H1 (cell line): Measurements from ENCODE around the gene NSD2. TPM values are rescaled to one million over a fixed set of nuclear protein-coding genes. Genes with fewer than 3 reads are reported as not detected.

Experiments used
- CTCF ChIA-PET: fragments of 300-600 bp; sonication (Branson Sonifier 250); formaldehyde crosslinking; loops from one replicate; lab custom pipeline; 2021; ENCODE audit not compliant: partially characterized antibody; lab: Charles Lee
- POLR2A ChIA-PET: fragments of 300-600 bp; sonication (Branson Sonifier 250); formaldehyde crosslinking; loops from one replicate; lab custom pipeline; 2021; ENCODE audit warnings: inconsistent platforms; ENCODE audit not compliant: partially characterized antibody; lab: Charles Lee
- DNase-seq, 2 experiments: peaks; one replicate each; pipeline versions ENCODE4 v3.0.0 to v3.0.0-alpha.2; 2010 to 2022; ENCODE audit warnings: low spot score in 2 of 2, low read depth in 1 of 2, mixed read lengths in 1 of 2
- FAIRE-seq: peaks from 2 replicates; lab custom pipeline; 2011; peaks lifted over from hg19 to GRCh38; lab: Jason Lieb, UNC
- H2AFZ ChIP-seq: 2 replicates; pipeline ENCODE4 v1.8.1; 2012; ENCODE audit warnings: low read length, inconsistent platforms
- H2AK5ac ChIP-seq: 2 replicates; pipeline ENCODE4 v1.6.1; 2013; ENCODE audit warnings: low read depth, low read length
- H2BK120ac ChIP-seq: replicated peaks from 2 replicates; pipeline ENCODE3; 2013; ENCODE audit warnings: low read depth, low read length, inconsistent platforms
- H2BK12ac ChIP-seq: 2 replicates; pipeline ENCODE4 v1.6.1; 2013; ENCODE audit warnings: low read depth, low read length
- H2BK15ac ChIP-seq: 2 replicates; pipeline ENCODE4 v1.6.1; 2013; ENCODE audit warnings: low read length
- H2BK20ac ChIP-seq: 2 replicates; pipeline ENCODE4 v1.6.1; 2013; ENCODE audit warnings: low read length
- H2BK5ac ChIP-seq: 2 replicates; pipeline ENCODE4 v1.6.1; 2013; ENCODE audit warnings: low read depth, low read length
- H3K14ac ChIP-seq: 2 replicates; pipeline ENCODE4 v1.6.1; 2013; ENCODE audit warnings: inconsistent platforms; ENCODE audit not compliant: insufficient read length
- H3K18ac ChIP-seq: 2 replicates; pipeline ENCODE4 v1.6.1; 2013; ENCODE audit warnings: low read length; ENCODE audit errors: extremely low read depth
- H3K23ac ChIP-seq: 2 replicates; pipeline ENCODE4 v1.6.1; 2013; ENCODE audit warnings: inconsistent platforms; ENCODE audit not compliant: insufficient read length
- H3K23me2 ChIP-seq: 2 replicates; pipeline ENCODE4 v1.6.1; 2013; ENCODE audit warnings: low read depth, low read length
- H3K27ac ChIP-seq: 2 replicates; pipeline ENCODE4 v1.6.1; 2011; ENCODE audit warnings: low read depth, low read length, inconsistent platforms
- H3K27me3 ChIP-seq, 4 experiments: replicated peaks in 1 of 4; 1 replicate in 1 of 4; 2 replicates in 3 of 4; pipeline versions ENCODE4 v1.6.1 to v1.8.1; 2011 to 2013; ENCODE audit warnings: low read length in 3 of 4, mild to moderate bottlenecking in 3 of 4, inconsistent platforms in 2 of 4, mixed read lengths in 2 of 4, moderate library complexity in 1 of 4; ENCODE audit not compliant: control insufficient read depth in 3 of 4, insufficient read depth in 3 of 4; ENCODE audit errors: extremely low read depth in 1 of 4
- H3K36me3 ChIP-seq, 4 experiments: 2 replicates each; pipeline versions ENCODE4 v1.6.1 to v1.8.1; 2011 to 2013; ENCODE audit warnings: mild to moderate bottlenecking in 4 of 4, low read length in 3 of 4, moderate library complexity in 2 of 4, control low read depth in 1 of 4, inconsistent platforms in 1 of 4; ENCODE audit not compliant: insufficient read depth in 4 of 4, control insufficient read depth in 2 of 4
- H3K4ac ChIP-seq: replicated peaks from 2 replicates; pipeline ENCODE3; 2013; ENCODE audit warnings: low read length, low read depth, mixed read lengths, inconsistent platforms; ENCODE audit not compliant: insufficient read length
- H3K4me1 ChIP-seq, 4 experiments: replicated peaks in 1 of 4; 1 replicate in 1 of 4; 2 replicates in 3 of 4; pipeline versions ENCODE4 v1.6.1 to v1.8.1; 2011 to 2013; ENCODE audit warnings: low read length in 3 of 4, inconsistent platforms in 2 of 4, mixed read lengths in 1 of 4; ENCODE audit not compliant: insufficient read depth in 4 of 4, control insufficient read depth in 3 of 4
- H3K4me2 ChIP-seq, 2 experiments: 2 replicates each; pipeline versions ENCODE4 v1.6.1 to v1.8.1; 2011 to 2013; ENCODE audit warnings: low read depth in 2 of 2, low read length in 2 of 2, control low read depth in 1 of 2, inconsistent platforms in 1 of 2, mild to moderate bottlenecking in 1 of 2; ENCODE audit not compliant: insufficient read depth in 1 of 2
- H3K4me3 ChIP-seq, 4 experiments: fragments of 200-600, 300-600 bp in 1 of 4; sonication (generic), shearing (Covaris generic), sonication (Bioruptor Twin) in 1 of 4; 2 replicates each; pipeline versions ENCODE4 v1.5.1 to v1.8.1; 2011 to 2016; ENCODE audit warnings: low read length in 4 of 4, low read depth in 3 of 4, control low read depth in 2 of 4, inconsistent platforms in 2 of 4, mild to moderate bottlenecking in 2 of 4, mixed read lengths in 1 of 4, moderate library complexity in 1 of 4; ENCODE audit not compliant: insufficient read depth in 2 of 4; ENCODE audit errors: extremely low read depth in 1 of 4
- H3K56ac ChIP-seq: replicated peaks from 2 replicates; pipeline ENCODE3; 2013; ENCODE audit warnings: low read depth, mild to moderate bottlenecking, mixed read lengths, low read length, inconsistent platforms; ENCODE audit not compliant: insufficient read length
- H3K79me1 ChIP-seq: 2 replicates; pipeline ENCODE4 v1.6.1; 2013; ENCODE audit warnings: low read depth, low read length, control low read depth
- H3K79me2 ChIP-seq, 2 experiments: 2 replicates each; pipeline versions ENCODE4 v1.6.1 to v1.8.1; 2012 to 2013; ENCODE audit warnings: low read length in 2 of 2, mild to moderate bottlenecking in 2 of 2, inconsistent platforms in 1 of 2; ENCODE audit not compliant: insufficient read depth in 2 of 2, control insufficient read depth in 1 of 2
- H3K9ac ChIP-seq, 4 experiments: replicated peaks in 1 of 4; 1 replicate in 1 of 4; 2 replicates in 3 of 4; pipeline versions ENCODE4 v1.6.1 to v1.8.1; 2011 to 2013; ENCODE audit warnings: low read depth in 3 of 4, low read length in 3 of 4, control low read depth in 2 of 4, mild to moderate bottlenecking in 2 of 4, moderate library complexity in 2 of 4, inconsistent platforms in 1 of 4; ENCODE audit errors: extremely low read depth in 1 of 4
- H3K9me3 ChIP-seq, 2 experiments: 2 replicates each; pipeline versions ENCODE4 v1.6.1 to v1.8.1; 2012 to 2013; ENCODE audit warnings: mild to moderate bottlenecking in 2 of 2, moderate library complexity in 2 of 2, control low read depth in 1 of 2, inconsistent platforms in 1 of 2, low read depth in 1 of 2, low read length in 1 of 2, mixed read lengths in 1 of 2; ENCODE audit not compliant: insufficient read depth in 2 of 2
- H4K20me1 ChIP-seq, 2 experiments: replicated peaks in 1 of 2; 2 replicates each; pipeline versions ENCODE3 to v1.8.1; 2011 to 2013; ENCODE audit warnings: inconsistent platforms in 2 of 2, low read length in 2 of 2, mild to moderate bottlenecking in 1 of 2; ENCODE audit not compliant: insufficient read depth in 2 of 2, control insufficient read depth in 1 of 2
- H4K5ac ChIP-seq: 2 replicates; pipeline ENCODE4 v1.6.1; 2013; ENCODE audit warnings: low read length, low read depth, mixed read lengths, inconsistent platforms; ENCODE audit not compliant: insufficient read length
- H4K8ac ChIP-seq: 2 replicates; pipeline ENCODE4 v1.8.0; 2013; ENCODE audit warnings: mild to moderate bottlenecking, moderate library complexity, low read length, inconsistent platforms; ENCODE audit not compliant: insufficient read depth; ENCODE audit errors: extremely low read depth
- H4K91ac ChIP-seq: replicated peaks from 2 replicates; pipeline ENCODE3; 2013; ENCODE audit warnings: low read length, mixed read lengths, inconsistent platforms; ENCODE audit not compliant: insufficient read length
- ATF3 ChIP-seq: IDR thresholded peaks from 2 replicates; pipeline ENCODE4 v1.6.1; 2011; ENCODE audit warnings: low read depth, mild to moderate bottlenecking, low read length; ENCODE audit not compliant: insufficient read depth
- CTBP2 ChIP-seq: IDR thresholded peaks from 2 replicates; pipeline ENCODE4 v1.7.0; 2011; ENCODE audit warnings: borderline replicate concordance, mild to moderate bottlenecking, moderate library complexity, mixed read lengths, low read length; ENCODE audit not compliant: insufficient read depth, insufficient read length
- JUN ChIP-seq: IDR thresholded peaks from 2 replicates; pipeline ENCODE4 v1.6.1; 2011; ENCODE audit warnings: low read depth, mild to moderate bottlenecking, improper control_type of control experiment, low read length
- MAFK ChIP-seq: IDR thresholded peaks from 2 replicates; pipeline ENCODE4 v1.6.1; 2012; ENCODE audit warnings: low read depth, mild to moderate bottlenecking, improper control_type of control experiment, low read length
- NANOG ChIP-seq: IDR thresholded peaks from 2 replicates; pipeline ENCODE4 v1.6.1; 2011; ENCODE audit warnings: low read length, low read depth, mild to moderate bottlenecking, inconsistent platforms; ENCODE audit not compliant: insufficient read depth, poor library complexity, severe bottlenecking
- RAD21 ChIP-seq, 2 experiments: IDR thresholded peaks in 1 of 2; conservative IDR thresholded peaks in 1 of 2; 2 replicates each; pipeline ENCODE4 v1.6.1; 2011; ENCODE audit warnings: low read depth in 2 of 2, low read length in 2 of 2, improper control_type of control experiment in 1 of 2, inconsistent platforms in 1 of 2, mild to moderate bottlenecking in 1 of 2, moderate library complexity in 1 of 2
- SUZ12 ChIP-seq: fragments of 200-600 bp; sonication (generic); IDR thresholded peaks from 2 replicates; pipeline ENCODE4 v1.6.1; 2012; ENCODE audit warnings: mild to moderate bottlenecking, inconsistent platforms, low read length, moderate library complexity, mixed read lengths
- ZNF274 ChIP-seq: IDR thresholded peaks from 2 replicates; pipeline ENCODE4 v1.7.0; 2012; ENCODE audit warnings: low read length, borderline replicate concordance; ENCODE audit errors: extremely low read depth
- WGBS, 2 experiments: shearing (Covaris generic) in 1 of 2; methylation state at CpG; one replicate each; pipeline versions ENCODE4 v1.1.6 to v1.1.7; 2013 to 2015; ENCODE audit warnings: low lambda C conversion rate in 2 of 2, mixed read lengths in 2 of 2, inconsistent platforms in 1 of 2, low coverage in 1 of 2, missing lambda C conversion rate in 1 of 2; ENCODE audit not compliant: insufficient replicate concordance in 2 of 2, insufficient coverage in 1 of 2, insufficient read length in 1 of 2; ENCODE audit errors: extremely low coverage in 1 of 2, missing lambda C conversion rate in 1 of 2; 5-methylcytosine and 5-hydroxymethylcytosine counted together
- polyA plus RNA-seq, 7 experiments: library from polyadenylated mRNA; depleted of rRNA in 3 of 7; stranded (reverse) in 5 of 7; unstranded in 2 of 7; fragments of >200 nt in 5 of 7; fragments of 200-250 nt in 2 of 7; gene quantifications; 1 replicate in 5 of 7; 2 replicates in 1 of 7; 4 replicates in 1 of 7; pipeline versions ENCODE4 v1.2.1 to v1.2.3, GENCODE V29; 2011 to 2013; ENCODE audit warnings: missing spikeins in 2 of 7, mixed read lengths in 2 of 7
- total RNA-seq: library from RNA; stranded (reverse); fragmentation: NEBNext Ultra II Directional; extraction: Animal tissue kit (Norgen Biotek cat#: 25700); gene quantifications from 2 replicates; pipeline ENCODE4 v1.2.1, GENCODE V29; 2021

NSD2 gene
- total and polyA plus RNA-seq, 2 of the 8 experiments (the other 6 are each of a cell fraction or from before 2014, with no cell fraction given): 26.7 to 129 TPM

GRCh38 chr4:1839282-1839681 lies 31.9 kb upstream of the NSD2 start:
- H4K5ac ChIP-seq: no peak overlapping the region
- POLR2A ChIA-PET: interaction anchor here (1.2 kb wide), 1 partner anchor 16 kb away, joined by 4 read pairs; the partner anchor contains the start of gene LETM1
- H2BK120ac ChIP-seq: no peak overlapping the region
- H3K4me2 ChIP-seq: no peak overlapping the region
- H3K56ac ChIP-seq: no peak overlapping the region
- H3K4me1 ChIP-seq: no peaks in the 10 kb centered on the region
- H3K23ac ChIP-seq: no peak overlapping the region
- no peak overlapping the region for H2BK5ac ChIP-seq
- H2BK15ac ChIP-seq: no peak overlapping the region
- H3K4me3 ChIP-seq: no peak overlapping the region
- no peak for DNase-seq
- H3K14ac ChIP-seq: no peak overlapping the region
- no peak overlapping the region for H3K27ac ChIP-seq
- H4K8ac ChIP-seq: no peak overlapping the region
- WGBS, 2 experiments: 96% methylated on average over 7 of the region's 7 CpGs; no CpG with 5 or more reads in 1 of the 2 experiments
- TF ChIP-seq ZNF274 (no peak), RAD21 (IDR thresholded peaks at IDR 0.05 in 1 of 2, conservative IDR thresholded peaks at IDR 0.05 in 1 of 2; ENCODE audit: low read depth in 2 of 2, low read length in 2 of 2) (no peak), MAFK (no peak), SUZ12 (no peak), JUN (no peak), CTBP2 (no peak), NANOG (no peak), ATF3 (no peak)
- no peaks in the 10 kb centered on the region for H3K79me2 ChIP-seq
- H3K23me2 ChIP-seq: no peaks in the 10 kb centered on the region
- no peak overlapping the region for H3K18ac ChIP-seq
- no peak overlapping the region for H2AFZ ChIP-seq
- H4K20me1 ChIP-seq: peaks cover 1 to 21% of the 10 kb centered on the region in 2 experiments
- H2AK5ac ChIP-seq: no peak overlapping the region
- no peaks in the 10 kb centered on the region for H3K9me3 ChIP-seq
- no peak overlapping the region for H3K9ac ChIP-seq
- no peaks in the 10 kb centered on the region for H3K27me3 ChIP-seq
- H2BK12ac ChIP-seq: no peak overlapping the region
- CTCF ChIA-PET: interaction anchor here (0.9 to 2.9 kb wide), 3 partner anchors 26 to 94 kb away, joined by 3 to 10 read pairs (median 4); no protein-coding TSS in a partner anchor
- peaks cover 10% of the 10 kb centered on the region for H3K79me1 ChIP-seq
- H3K4ac ChIP-seq: no peak overlapping the region
- H4K91ac ChIP-seq: no peak overlapping the region
- peaks cover 0 to 14% (median 8%) of the 10 kb centered on the region in 4 experiments; a peak in 5 of 8 replicates for H3K36me3 ChIP-seq
- H2BK20ac ChIP-seq: no peak overlapping the region
- no peak for FAIRE-seq
